ENCODE measurements around the gene SLC17A2. TPM values are rescaled to one million over a fixed set of nuclear protein-coding genes. Genes with fewer than 3 reads are reported as not detected.

Gene SLC17A2
- total and polyA plus RNA-seq, 2 experiments from 2014 or later: not detected

- TF ChIP-seq ZNF462 (CRISPR knock-in tag; IDR thresholded peaks at IDR 0.05) (no peak), CTCF (conservative IDR thresholded peaks at IDR 0.05; ENCODE audit: low read depth in 2 of 2) (no peak), JUNB (IDR thresholded peaks at IDR 0.05; ENCODE audit: unreplicated experiment) (no peak), REST (IDR thresholded peaks at IDR 0.05; ENCODE audit: unreplicated experiment) (no peak)
Observed at GRCh38 chr6:25965058-25965457, 34.6 kb upstream of the SLC17A2 start (continued).
